ENCODE measurements around the gene CAMSAP2.
"Not testable (repeated sequence)": the region's sequence is repeated elsewhere in the genome, so short reads cannot be mapped to it uniquely, and the experiment has no call there.

CAMSAP2 gene

GRCh38 chr1:200749090-200749489 lies 10.4 kb downstream of the CAMSAP2 start:
- no peak overlapping the region for H3K4me3 ChIP-seq (ENCODE audit: control insufficient read depth, low read depth, low read length)
- TF ChIP-seq CTCF (conservative IDR thresholded peaks at IDR 0.05; ENCODE audit: control insufficient read depth, insufficient read depth, low read depth, low read length), result no peak
- DNase-seq (ENCODE audit: low read depth), result no peak

- DNase-seq (ENCODE audit: low read depth), result not testable (repeated sequence)
These were observed 12.1 kb downstream of the CAMSAP2 start for GRCh38 chr1:200750749-200751148.

GRCh38 chr1:200751717-200752116 lies 13.0 kb downstream of the CAMSAP2 start:
- peak; percentile 43 for DNase-seq (ENCODE audit: low read depth)
- H3K4me3 ChIP-seq (ENCODE audit: control insufficient read depth, low read depth, low read length), result no peak overlapping the region
- TF ChIP-seq CTCF (conservative IDR thresholded peaks at IDR 0.05; ENCODE audit: control insufficient read depth, insufficient read depth, low read depth, low read length), result no peak

More at GRCh38 chr1:200750749-200751148, 12.1 kb downstream of the CAMSAP2 start:
- H3K4me3 ChIP-seq (ENCODE audit: control insufficient read depth, low read depth, low read length), result not testable (repeated sequence)

- TF ChIP-seq CTCF (conservative IDR thresholded peaks at IDR 0.05; ENCODE audit: control insufficient read depth, insufficient read depth, low read depth, low read length), result no peak
- DNase-seq (ENCODE audit: low read depth), result no peak
These were observed 15.0 kb downstream of the CAMSAP2 start for GRCh38 chr1:200753650-200754198.

GRCh38 chr1:200755456-200755855 lies 16.8 kb downstream of the CAMSAP2 start:
- TF ChIP-seq CTCF (conservative IDR thresholded peaks at IDR 0.05; ENCODE audit: control insufficient read depth, insufficient read depth, low read depth, low read length), result no peak
- DNase-seq (ENCODE audit: low read depth), result no peak
- H3K4me3 ChIP-seq (ENCODE audit: control insufficient read depth, low read depth, low read length), result no peak overlapping the region

More at GRCh38 chr1:200753650-200754198, 15.0 kb downstream of the CAMSAP2 start:
- H3K4me3 ChIP-seq (ENCODE audit: control insufficient read depth, low read depth, low read length), result no peak overlapping the region

- H3K4me3 ChIP-seq (ENCODE audit: control insufficient read depth, low read depth, low read length), result no peak overlapping the region
- no peak for TF ChIP-seq CTCF (conservative IDR thresholded peaks at IDR 0.05; ENCODE audit: control insufficient read depth, insufficient read depth, low read depth, low read length)
- DNase-seq (ENCODE audit: low read depth), result no peak
These were observed 23.4 kb downstream of the CAMSAP2 start for GRCh38 chr1:200762089-200762488.

- peak; percentile 34 for DNase-seq (ENCODE audit: low read depth)
These were observed 28.6 kb downstream of the CAMSAP2 start for GRCh38 chr1:200767321-200767720.

More at GRCh38 chr1:200767321-200767720, 28.6 kb downstream of the CAMSAP2 start:
- no peak for TF ChIP-seq CTCF (conservative IDR thresholded peaks at IDR 0.05; ENCODE audit: control insufficient read depth, insufficient read depth, low read depth, low read length)
- no peak overlapping the region for H3K4me3 ChIP-seq (ENCODE audit: control insufficient read depth, low read depth, low read length)
